COLO829 (cell line): ENCODE data around the gene PAX5.
"Not testable (repeated sequence)": the region's sequence is repeated elsewhere in the genome, so short reads cannot be mapped to it uniquely, and the experiment has no call there.

Experiments
- DNase-seq: peaks from one replicate; pipeline ENCODE4 v3.0.0; 2012; ENCODE audit warnings: low spot score

The PAX5 gene

DNA sequence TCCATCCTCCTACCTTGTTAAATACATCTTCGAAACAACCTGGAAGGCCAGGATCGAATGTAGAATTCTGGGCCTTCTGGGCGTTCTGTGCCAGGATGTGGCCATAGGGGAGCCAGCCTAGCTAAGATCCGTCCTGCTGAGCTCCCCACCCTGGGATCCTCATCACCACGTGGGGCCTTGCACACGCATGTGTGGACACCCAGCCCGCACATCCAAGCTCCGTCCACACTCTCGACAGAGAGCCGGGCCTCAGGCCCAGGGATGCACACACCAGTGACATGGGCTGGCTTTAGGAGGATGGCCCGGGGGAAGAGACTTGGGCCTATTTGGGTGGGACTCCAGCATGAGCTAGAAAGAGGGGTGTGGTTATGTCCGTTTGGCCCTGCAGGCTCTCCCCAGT, 154.0 kb downstream of the PAX5 start:
- DNase-seq = no peak

DNA sequence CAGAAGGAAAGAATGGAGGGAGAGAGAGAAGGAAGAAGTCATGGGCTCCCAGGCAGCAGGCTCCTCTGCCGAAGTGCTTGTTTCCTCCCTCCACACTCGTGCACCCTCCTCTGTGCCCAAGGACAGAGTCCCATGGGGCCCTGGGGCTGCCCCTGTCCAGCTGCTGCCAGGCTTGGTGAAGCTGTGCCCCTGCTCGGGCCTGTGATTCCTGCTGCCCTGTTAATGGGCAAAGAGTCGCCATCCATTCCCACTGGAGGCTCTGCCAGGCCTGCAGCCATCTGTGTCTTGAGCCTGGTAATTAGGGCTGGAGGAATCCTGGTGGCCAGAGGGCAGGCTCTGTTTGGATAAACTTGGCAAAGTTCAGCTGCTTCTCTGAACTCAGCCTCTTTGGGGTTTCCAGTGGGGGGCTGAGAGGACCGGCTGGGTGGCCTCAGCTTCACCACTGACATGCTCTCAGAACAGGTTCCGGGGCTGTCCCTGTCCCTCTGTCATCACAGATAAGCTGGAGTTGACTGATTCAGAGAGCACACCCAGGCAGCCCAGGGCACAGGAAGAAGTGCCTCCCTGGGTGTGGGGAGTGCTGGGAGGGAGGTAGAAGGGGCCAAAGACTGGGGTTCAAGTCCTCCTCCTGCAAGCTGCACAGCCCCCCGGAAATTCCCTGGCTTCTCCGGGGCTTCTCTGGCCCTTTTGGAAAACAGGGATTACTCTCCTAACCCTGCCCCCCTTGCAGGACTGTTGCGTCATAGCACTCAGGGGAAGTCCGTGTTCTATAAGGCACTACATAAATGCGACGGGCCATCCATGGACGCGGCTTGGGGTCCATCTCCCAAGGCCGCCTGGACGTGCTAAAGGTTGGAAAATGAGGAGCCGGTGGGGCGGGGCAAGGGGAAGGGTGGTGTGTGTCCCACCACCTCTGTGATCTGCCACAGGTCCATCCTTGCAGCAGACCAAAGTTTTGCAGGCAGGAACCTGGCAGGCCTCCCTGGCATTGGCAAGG, 154.8 kb downstream of the PAX5 start:
- no peak for DNase-seq

DNA sequence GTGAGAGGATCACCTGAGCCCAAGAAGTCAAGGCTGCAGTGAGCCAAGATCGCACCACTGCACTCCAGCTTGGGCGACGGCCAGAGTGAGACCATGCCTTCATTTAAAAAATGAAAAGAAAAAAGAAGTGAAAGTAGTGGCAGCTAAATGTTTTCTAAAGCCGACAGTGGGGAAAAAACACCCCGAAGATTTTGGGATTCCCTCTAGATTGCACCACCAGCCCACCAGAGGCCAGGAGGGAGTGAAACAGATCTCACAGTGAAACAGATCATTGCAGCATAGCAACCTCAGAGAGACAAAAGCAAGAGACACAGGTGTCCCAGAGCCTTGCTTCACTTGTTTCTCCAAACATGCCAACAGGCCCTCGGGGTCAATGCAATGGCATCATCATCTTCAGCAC, 156.8 kb downstream of the PAX5 start:
- DNase-seq = no peak

DNA sequence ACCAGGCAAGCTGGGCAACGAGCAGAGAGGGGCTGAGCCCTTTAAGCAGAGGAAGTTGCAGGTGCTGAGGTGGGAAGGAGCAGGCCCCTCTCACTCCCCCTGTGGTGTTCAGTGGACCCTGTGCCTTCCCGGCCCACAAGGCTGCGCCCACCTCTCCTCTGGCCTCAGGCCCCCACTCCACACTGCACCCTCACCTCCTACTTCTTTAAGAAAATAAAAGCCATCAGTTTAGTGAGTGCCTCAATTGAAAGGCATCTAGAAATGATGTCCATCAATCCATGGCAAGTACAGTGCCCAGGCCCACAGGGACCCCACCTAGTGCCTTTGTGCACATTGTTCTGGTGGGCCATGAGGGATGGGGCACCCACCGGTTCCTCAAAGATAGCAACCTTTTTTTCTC, 158.0 kb downstream of the PAX5 start:
- DNase-seq = no peak

DNA sequence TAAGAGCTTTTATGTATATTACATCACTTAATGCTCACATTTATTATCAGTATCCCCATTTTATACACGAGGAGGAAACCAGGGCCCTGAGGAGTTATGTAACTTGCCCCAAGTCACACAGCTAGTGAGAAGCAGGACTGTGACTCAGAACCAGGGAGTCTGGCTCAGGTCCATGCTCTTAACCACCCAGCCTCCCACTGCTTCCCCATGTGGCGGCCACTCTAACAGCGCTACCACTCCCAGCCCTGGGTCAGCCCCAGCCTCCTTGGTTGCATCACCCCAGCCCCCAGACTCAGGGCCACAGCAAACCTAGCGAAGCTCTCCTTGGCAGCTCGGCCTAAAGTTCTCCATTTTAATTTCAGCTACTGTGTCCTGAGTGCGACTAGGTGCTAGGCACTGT, 159.1 kb downstream of the PAX5 start:
- no peak for DNase-seq

DNA sequence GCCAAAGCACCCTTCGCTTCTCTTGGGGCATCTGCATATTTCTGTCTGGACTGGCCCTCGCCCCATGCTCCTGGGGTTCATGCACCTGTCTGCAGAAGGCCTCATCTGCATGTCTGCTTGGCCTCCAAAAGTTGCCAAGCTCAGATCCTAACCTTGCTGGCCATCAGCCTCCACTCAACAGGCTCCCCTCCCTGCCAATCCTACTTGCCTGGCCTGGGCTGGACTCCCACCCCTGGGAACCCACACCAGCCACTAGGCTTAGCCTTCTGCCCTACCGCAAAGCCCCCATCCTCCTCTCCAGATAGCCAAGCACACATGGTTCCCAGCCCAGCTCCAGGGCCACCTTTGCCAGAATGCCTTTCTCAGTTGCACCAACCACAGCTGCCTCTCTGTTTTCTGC, 159.8 kb downstream of the PAX5 start:
- no peak for DNase-seq

DNA sequence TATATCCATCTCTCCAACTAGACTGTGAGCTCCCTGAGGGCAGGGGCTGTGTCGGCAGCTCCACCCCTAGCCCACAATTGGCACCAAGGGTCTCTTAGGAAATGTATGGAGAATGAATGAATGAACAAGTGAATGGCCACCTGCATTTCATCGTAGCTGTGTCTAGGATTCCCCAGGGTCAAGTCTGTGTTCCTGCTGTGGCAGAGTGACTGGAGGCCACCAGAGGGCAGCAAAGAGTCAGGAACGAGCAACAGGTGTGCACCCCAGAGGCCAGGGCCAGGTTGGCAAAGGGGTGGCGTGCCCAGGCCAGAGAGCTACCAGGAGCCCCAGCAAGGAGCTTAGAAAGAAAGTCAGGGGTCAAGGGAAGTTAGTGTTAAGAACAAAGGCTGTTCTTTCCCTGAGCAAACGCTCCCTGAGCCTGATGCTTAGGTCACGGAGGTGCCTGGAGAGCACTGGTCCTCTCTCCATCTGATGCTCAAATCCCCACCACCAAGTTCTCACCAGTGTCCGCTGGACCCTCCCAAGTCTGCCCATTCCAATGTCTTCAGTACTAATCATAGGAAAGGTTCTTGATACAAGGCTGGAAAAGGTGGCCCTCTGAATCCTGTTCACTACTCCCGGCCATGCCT, 160.7 kb downstream of the PAX5 start:
- DNase-seq = peak; percentile 65

DNA sequence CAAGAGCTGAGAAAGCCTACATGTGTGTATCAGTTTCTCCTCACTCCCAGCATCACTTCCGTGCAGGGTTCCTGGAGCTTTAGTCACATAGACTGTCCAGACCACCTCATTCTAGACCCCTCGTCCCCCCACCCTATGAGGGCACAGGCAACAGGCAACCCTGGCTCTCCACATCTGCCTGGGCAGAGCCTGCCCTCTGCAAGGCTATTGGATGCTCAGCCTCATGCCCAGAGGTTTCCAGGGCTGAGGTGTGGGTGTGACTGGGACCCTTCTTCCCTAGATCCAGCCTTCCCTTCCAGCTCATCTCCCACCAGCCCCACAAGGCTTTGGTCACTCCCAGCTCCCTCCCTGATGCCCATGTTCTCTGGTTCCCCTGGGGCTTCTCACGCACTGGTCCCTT, 161.4 kb downstream of the PAX5 start:
- DNase-seq = no peak

DNA sequence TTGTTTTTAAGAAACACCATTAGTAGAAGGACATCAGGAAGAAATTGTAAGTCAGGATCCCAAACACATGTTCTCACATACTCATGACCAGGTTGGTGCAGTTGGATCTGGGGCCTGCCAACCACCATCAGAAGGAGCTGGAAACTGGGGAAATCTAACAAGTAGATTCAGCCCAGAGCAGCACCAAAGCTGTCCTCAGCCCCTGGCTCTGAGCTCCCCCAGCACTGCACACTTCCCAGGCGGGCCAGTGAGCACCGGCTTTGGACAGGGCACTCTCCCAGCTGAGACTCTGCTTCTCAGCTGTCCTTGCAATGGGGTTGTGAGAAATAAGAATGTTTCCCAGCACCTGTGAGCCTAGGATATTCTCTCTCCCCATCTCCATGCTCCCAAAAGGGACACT, 162.5 kb downstream of the PAX5 start:
- no peak for DNase-seq

DNA sequence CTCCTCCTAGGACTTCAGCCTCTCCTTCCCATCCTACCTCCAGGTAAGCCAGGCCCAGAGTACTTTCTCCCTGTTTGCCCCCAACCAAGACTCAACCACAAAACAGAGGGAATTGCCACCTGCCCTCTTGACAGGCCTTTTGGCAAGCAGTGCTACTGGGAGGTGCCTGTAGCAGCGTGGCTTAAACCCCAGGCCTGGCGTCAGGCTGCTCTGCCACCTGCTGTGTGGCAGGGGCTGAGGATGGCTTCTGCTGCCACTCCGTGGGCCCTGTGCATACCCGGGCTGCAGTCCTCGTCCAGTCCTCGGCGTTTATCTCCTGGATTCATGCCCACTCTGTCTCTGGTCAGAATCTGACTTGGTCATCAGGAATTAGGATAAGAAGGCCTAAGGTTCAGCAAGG, 163.1 kb downstream of the PAX5 start:
- no peak for DNase-seq

DNA sequence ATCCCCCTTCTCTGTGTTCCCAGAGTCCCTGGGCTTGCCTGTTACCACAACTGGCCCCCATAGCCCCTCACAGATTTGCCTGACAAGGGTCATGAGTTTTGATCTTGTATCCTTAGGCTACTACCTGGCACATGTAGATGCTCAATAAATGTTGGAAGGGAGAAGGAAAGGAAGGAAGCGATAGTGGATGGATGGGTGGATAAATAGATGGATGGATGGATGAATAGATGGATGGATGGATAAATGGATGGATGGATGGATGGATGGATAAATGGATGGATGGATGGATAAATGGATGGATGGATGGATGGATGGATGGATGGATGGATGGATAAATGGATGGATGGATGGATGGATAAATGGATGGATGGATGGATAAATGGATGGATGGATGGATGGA, 164.5 kb downstream of the PAX5 start:
- DNase-seq = not testable (repeated sequence)

DNA sequence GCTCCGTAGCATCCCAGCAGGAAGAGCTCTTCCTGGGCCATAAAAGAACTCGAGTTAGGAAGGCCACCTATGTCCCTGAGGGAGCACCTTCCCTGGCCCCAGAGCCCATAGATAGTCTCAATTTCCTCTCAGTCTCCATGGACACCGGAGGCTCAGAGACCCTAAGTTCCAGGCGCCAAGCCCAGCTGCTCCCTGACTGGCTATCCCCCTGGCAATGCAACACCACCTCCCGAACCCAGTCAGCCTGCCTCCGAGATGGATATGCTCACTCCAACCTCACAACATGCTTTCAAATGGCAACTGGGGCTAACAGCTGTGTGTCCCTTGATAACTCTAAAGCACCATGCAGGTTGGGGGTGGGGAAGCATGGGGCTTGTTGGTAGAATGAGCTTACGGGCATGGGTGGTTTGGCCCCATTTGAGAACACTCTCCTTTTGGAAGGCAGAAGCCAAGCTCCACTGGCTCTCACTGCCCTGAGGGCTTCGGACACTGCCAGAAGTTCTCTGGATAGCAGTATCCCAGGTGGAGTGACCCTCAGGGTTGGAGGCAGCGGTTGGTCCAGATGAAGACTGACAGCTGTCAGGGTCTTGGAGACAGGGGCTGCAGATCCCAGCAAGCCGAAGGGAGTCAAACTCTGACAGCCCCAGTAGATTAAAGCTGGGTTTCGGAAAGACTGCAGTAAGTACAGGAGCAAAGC, 165.3 kb downstream of the PAX5 start:
- DNase-seq = no peak

DNA sequence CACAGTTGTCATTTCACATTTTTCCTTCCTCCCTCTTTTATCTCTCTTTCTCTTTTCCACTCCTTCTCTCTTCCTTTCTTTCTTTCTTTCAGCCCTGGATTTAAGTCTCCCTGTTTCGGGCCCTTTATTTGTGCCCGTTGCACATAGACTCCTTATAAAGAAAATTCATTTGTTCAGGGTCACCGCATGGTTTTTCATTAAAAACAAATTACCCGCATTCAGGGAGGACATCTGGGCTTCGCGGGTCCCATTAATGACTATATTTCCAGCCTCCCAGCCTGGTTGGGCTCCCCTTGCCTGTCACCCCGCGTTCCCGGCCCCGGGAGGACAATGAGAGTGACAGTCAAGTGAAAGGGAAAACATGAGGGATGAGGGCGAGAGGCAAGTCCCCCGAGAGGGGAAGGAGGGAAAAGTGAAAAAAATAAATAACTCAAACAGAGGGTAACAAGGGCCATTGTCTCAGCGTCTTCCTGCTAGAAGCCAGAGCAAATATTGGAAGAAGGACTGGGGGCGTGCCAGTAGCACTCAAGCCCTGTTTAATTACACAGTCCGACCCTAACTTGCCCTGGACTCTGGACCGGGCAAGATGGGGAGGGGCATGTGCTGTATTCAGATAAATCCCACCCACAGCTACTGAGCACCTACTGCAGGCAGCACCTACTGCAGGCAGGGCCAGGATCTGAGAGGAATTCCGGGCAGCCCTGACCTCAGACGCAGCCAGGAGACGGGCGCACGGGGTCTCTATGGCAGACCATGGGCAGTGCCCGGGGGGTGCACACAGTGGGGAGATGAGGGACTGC, 166.2 kb downstream of the PAX5 start:
- DNase-seq = no peak

DNA sequence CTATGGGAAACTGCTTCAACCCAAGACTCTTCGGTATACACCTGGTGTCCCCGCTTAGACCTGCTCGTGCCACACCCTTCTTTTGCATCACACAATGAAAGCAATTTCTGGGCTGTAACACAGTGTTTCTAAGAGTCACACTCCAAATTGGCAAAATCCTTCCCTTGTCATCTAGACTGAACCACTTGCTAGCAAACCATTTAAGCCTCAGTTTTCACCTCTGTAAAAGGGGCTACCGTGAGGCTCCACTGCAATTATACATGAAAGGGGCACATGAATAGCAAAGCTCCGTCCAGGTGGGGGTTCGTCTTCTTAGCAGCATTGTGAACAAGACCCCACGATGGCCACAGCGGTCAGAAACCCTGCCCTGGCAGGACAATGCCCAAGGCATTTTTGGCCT, 166.8 kb downstream of the PAX5 start:
- no peak for DNase-seq

DNA sequence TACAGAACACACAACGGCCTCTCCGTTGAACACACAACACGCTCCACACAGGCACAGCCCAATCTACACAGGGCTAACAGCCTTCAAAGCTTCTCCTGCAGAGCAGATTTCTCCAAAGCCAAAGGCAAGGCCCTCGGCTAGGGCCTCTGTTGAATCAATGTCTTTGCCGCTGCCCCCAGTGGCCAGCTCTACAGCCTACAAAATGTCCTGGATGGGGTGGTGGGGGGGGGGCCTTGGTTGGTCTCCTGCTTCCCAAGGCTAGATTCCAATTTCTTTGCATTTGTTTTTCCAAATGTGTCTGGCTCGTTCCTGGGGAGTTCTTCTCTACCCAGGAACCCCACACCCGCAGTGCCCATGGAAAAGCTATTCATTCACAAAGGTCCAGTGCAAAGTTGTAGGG, 167.2 kb downstream of the PAX5 start:
- no peak for DNase-seq

DNA sequence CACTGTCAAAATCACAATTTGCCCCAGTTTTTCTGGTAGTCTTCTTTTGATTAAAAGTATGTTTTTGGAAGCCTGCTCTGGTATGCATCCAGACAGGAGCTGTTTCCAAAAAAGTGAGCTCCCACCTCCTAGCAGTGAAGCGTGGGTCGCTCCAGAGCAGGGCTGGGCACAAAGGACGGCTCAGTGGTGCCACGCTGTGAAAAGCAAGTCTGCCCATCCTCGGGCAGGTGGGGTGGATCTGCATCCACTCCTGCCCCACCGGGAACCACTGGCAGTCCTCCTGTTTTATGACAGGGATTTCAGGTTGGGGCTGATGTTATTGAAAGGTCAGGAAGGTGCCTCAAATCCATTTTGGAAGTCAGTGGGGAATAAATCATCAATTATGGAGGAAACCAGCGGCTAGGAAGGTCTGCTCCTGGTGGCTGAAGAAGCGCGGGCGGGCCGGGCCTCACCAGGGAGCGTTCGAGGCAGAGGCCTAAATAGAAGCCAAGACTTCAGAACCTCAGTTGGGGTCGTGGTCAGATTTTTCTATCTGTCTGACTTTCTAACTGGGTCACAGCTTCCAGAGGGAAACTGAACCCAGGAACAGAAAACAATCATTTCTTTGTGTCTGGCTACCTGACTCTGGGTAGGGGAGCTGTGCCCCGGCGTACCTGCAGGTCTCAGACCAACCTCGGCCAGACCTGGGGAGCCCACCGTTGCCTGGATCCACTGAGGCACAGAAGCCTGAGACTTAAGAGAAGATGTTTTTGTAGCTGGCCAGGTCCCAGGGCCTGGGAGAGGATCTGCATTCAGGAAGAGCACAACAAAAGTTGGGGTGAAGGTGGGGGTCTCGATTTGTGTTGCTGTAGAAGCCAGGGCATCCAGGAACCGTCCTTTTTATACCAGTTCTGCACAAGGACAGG, 168.1 kb downstream of the PAX5 start:
- no peak for DNase-seq

DNA sequence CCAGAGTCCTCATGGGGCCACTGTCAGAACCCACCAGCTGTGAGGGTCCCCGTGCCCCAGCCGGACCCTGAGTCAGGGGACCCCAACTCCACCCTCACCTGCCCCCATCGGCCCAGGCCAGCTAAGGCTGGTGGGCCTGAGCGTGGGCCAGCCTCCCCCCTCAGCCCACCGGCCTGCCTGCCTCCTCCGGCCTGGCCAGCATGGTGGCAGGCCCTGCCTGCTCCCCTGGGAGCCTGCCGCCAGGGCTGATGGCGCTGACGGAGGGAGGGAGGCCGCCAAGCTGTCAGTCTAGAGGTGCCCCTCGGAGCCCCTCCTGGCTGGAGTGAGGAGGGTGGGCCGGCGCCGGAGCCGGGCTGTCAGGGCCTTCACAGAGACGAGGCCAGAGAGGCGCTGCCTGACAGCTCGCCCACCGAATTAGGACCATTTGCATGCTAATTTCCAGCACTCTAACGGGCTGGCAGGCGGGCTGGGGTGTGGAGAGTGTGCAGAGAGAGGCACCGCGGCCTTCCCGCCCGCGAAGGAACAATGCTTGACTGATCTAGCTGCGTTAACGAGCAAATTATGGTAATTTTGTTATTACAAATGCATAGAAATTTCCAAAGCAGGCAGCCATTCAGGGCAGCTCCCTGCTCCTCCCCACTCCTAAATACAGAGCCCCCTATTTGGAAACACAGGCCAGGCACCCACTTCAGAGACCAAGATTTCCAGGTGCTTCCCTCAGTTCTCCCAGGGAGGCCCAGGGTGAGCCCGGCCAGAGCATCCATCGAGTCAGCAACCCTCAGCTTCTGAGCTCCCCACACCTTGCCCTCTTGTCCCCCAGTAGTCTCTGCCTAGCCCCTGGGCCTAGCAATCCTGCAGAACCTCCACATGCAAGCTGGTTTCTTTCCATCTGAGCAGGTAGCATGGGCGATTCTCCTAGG, 169.3 kb downstream of the PAX5 start:
- no peak for DNase-seq

DNA sequence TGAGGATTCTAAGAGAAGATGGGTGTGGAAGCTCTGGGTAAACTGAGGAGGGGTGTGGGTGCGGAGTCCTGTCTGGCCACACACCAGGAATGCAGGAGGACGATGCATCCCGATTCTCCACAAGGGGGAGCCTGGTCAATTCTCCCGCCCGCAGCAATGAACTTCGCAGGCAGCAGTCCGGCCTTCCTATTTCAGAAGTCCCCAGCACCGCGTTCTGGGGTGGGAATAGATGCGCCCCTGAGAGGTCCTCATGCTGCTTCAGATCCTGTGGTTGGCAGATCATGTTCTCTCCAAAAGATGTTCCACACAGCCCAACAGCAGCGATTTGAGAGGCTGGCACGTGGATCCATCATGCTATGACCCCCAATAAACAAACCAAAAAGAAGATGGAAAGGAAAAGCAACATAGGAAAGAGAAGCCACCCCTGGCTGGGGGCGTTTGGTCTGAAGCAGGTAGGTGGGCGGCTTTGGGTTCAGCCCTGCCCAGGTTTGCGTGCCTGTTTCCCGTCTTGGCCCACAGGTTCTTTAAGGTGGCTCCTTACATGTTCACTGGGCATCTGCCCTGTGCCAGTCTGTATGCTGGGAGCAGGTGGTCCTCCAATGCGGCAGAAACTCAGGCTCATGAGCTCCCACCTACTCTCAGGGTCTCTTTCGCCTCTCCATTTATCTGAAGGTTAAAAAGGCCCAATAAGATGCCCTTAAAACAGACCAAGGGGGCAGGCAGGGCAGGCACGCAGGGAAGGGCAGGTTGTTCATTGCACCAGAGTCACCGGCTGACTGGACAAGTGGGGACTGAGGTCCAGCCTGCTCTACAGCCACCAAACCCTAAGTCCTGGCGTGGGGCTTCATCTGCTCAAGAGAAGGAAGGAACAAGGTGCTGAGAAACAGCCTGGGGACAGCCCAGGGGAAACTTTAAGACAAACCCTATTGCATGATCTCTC, 171.6 kb downstream of the PAX5 start:
- peak; percentile 40 for DNase-seq
